DND-41 (cell line): ENCODE data around the gene NYNRIN.

ENCODE experiments used
- CTCF ChIP-seq: IDR thresholded peaks from 2 replicates; pipeline ENCODE4 v1.5.1; 2012; ENCODE audit warnings: borderline replicate concordance, low read length, moderate library complexity, mild to moderate bottlenecking; ENCODE audit not compliant: poor library complexity, severe bottlenecking; ENCODE audit errors: extremely low read depth
- EZH2 ChIP-seq: IDR thresholded peaks from 3 replicates; pipeline ENCODE4 v1.6.1; 2012; ENCODE audit warnings: borderline replicate concordance, low read depth, mild to moderate bottlenecking, moderate library complexity, low read length, inconsistent platforms; ENCODE audit not compliant: severe bottlenecking

GRCh38 chr14:24437020-24437735 is 38.4 kb downstream of the NYNRIN start:
- TF ChIP-seq EZH2, result no peak
- TF ChIP-seq CTCF, result no peak
